Measurements from ENCODE around the gene CLDN22. TPM values are rescaled to one million over a fixed set of nuclear protein-coding genes. Genes with fewer than 3 reads are reported as not detected.

The CLDN22 gene
- polyA plus RNA-seq (2013, experiment 1 of 2) = not detected
- not detected for polyA plus RNA-seq (2013, experiment 2 of 2)

- no peak within 1 kb of the TSS for H3K4ac ChIP-seq (ENCODE audit: low read length)
- no peak within 1 kb of the TSS for H3K23ac ChIP-seq (ENCODE audit: low read depth, low read length, poor library complexity)
- H2AK5ac ChIP-seq (ENCODE audit: low read depth, low read length) = no peak within 1 kb of the TSS
- H3K4me1 ChIP-seq (ENCODE audit: control insufficient read depth in 2 of 2, insufficient read depth in 1 of 2, low read depth in 1 of 2, low read length in 2 of 2) = peaks cover 0 to 6% of the 10 kb centered on the region in 2 donors
- H3K36me3 ChIP-seq (replicated peaks in 1 of 2; ENCODE audit: control insufficient read depth in 2 of 2, insufficient read depth in 2 of 2, low read length in 2 of 2) = peaks cover 2 to 20% of the 10 kb centered on the region in 2 donors
- no peak for DNase-seq (ENCODE audit: low spot score)
- no peaks in the 10 kb centered on the region for H3K27me3 ChIP-seq (ENCODE audit: control insufficient read depth in 3 of 3, insufficient read depth in 3 of 3, low read depth in 1 of 3, low read length in 3 of 3)
- no peak within 1 kb of the TSS for H2BK5ac ChIP-seq (ENCODE audit: low read length)
- no peak within 1 kb of the TSS for H3K4me2 ChIP-seq (ENCODE audit: insufficient read depth, low read length, poor library complexity, severe bottlenecking)
- H3K4me3 ChIP-seq (ENCODE audit: low read length in 2 of 2) = no peak within 1 kb of the TSS
- no peak within 1 kb of the TSS for H2BK12ac ChIP-seq (ENCODE audit: low read length)
- WGBS, 2 donors (ENCODE audit: extremely low coverage in 2 of 2, insufficient read length in 2 of 2, insufficient replicate concordance in 1 of 2) = no CpG with 5 or more reads among the region's 6 CpGs
- no peaks in the 10 kb centered on the region for H3K9me3 ChIP-seq (replicated peaks in 1 of 2; ENCODE audit: control insufficient read depth in 2 of 2, insufficient read depth in 1 of 2, low read depth in 1 of 2, low read length in 2 of 2)
- H3K18ac ChIP-seq (ENCODE audit: low read length) = no peak within 1 kb of the TSS
- H3K79me1 ChIP-seq (ENCODE audit: low read depth, low read length) = no peaks in the 10 kb centered on the region
- H2BK15ac ChIP-seq (ENCODE audit: low read length) = no peak within 1 kb of the TSS
- no peak within 1 kb of the TSS for H4K8ac ChIP-seq (ENCODE audit: low read depth, low read length)
- H3K14ac ChIP-seq (ENCODE audit: low read length) = no peak within 1 kb of the TSS
- H2AFZ ChIP-seq (ENCODE audit: low read length) = no peak within 1 kb of the TSS
- H4K91ac ChIP-seq (ENCODE audit: low read depth, low read length, poor library complexity) = no peak within 1 kb of the TSS
- H3K9ac ChIP-seq (ENCODE audit: low read depth, low read length, poor library complexity) = no peak within 1 kb of the TSS
- H2BK120ac ChIP-seq (ENCODE audit: low read depth, low read length) = no peak within 1 kb of the TSS
- no peak within 1 kb of the TSS for H3K27ac ChIP-seq (replicated peaks; ENCODE audit: low read length)
These were observed at the start of gene CLDN22 for GRCh38 chr4:183320211-183321059. CLDN22 (minus strand) TSS chr4:183320276; CDS start chr4:183320218, 58 bp downstream.

- Histone ChIP-seq H3K23ac (ENCODE audit: low read depth, low read length, poor library complexity) (no peak overlapping the region), H3K27me3 (ENCODE audit: control insufficient read depth in 3 of 3, insufficient read depth in 3 of 3, low read depth in 1 of 3, low read length in 3 of 3) (no peaks in the 10 kb centered on the region), H2BK120ac (ENCODE audit: low read depth, low read length) (no peak overlapping the region), H2AFZ (ENCODE audit: low read length) (no peak overlapping the region), H3K4me2 (ENCODE audit: insufficient read depth, low read length, poor library complexity, severe bottlenecking) (no peak overlapping the region), H2BK12ac (ENCODE audit: low read length) (no peak overlapping the region), H3K4me3 (ENCODE audit: low read length in 2 of 2) (no peak overlapping the region), H4K8ac (ENCODE audit: low read depth, low read length) (no peak overlapping the region), H4K91ac (ENCODE audit: low read depth, low read length, poor library complexity) (no peak overlapping the region), H2BK5ac (ENCODE audit: low read length) (no peak overlapping the region), H3K79me1 (ENCODE audit: low read depth, low read length) (no peaks in the 10 kb centered on the region), H3K9ac (ENCODE audit: low read depth, low read length, poor library complexity) (no peak overlapping the region), H3K27ac (replicated peaks; ENCODE audit: low read length) (no peak overlapping the region), H3K18ac (ENCODE audit: low read length) (no peak overlapping the region), H3K4me1 (ENCODE audit: control insufficient read depth in 2 of 2, insufficient read depth in 1 of 2, low read depth in 1 of 2, low read length in 2 of 2) (peaks cover 0 to 2% of the 10 kb centered on the region in 2 donors), H3K14ac (ENCODE audit: low read length) (no peak overlapping the region), H2AK5ac (ENCODE audit: low read depth, low read length) (no peak overlapping the region), H2BK15ac (ENCODE audit: low read length) (no peak overlapping the region), H3K36me3 (replicated peaks in 1 of 2; ENCODE audit: control insufficient read depth in 2 of 2, insufficient read depth in 2 of 2, low read length in 2 of 2) (no peaks in the 10 kb centered on the region), H3K4ac (ENCODE audit: low read length) (no peak overlapping the region), H3K9me3 (replicated peaks in 1 of 2; ENCODE audit: control insufficient read depth in 2 of 2, insufficient read depth in 1 of 2, low read depth in 1 of 2, low read length in 2 of 2) (peaks cover 3 to 6% of the 10 kb centered on the region in 2 donors)
- WGBS, 2 donors (ENCODE audit: extremely low coverage in 2 of 2, insufficient read length in 2 of 2, insufficient replicate concordance in 1 of 2) = no CpG with 5 or more reads among the region's 8 CpGs
- no peak for DNase-seq (ENCODE audit: low spot score)
These were observed 49.0 kb upstream of the CLDN22 start for GRCh38 chr4:183369073-183369472.

- Histone ChIP-seq H3K27me3 (ENCODE audit: control insufficient read depth in 3 of 3, insufficient read depth in 3 of 3, low read depth in 1 of 3, low read length in 3 of 3) (no peaks in the 10 kb centered on the region), H3K4me3 (ENCODE audit: low read length in 2 of 2) (no peak overlapping the region), H4K91ac (ENCODE audit: low read depth, low read length, poor library complexity) (no peak overlapping the region), H3K9me3 (replicated peaks in 1 of 2; ENCODE audit: control insufficient read depth in 2 of 2, insufficient read depth in 1 of 2, low read depth in 1 of 2, low read length in 2 of 2) (no peaks in the 10 kb centered on the region), H3K27ac (replicated peaks; ENCODE audit: low read length) (no peak overlapping the region), H3K4me1 (ENCODE audit: control insufficient read depth in 2 of 2, insufficient read depth in 1 of 2, low read depth in 1 of 2, low read length in 2 of 2) (peaks cover 2 to 3% of the 10 kb centered on the region in 2 donors), H2BK12ac (ENCODE audit: low read length) (no peak overlapping the region), H2BK5ac (ENCODE audit: low read length) (no peak overlapping the region), H3K79me1 (ENCODE audit: low read depth, low read length) (no peaks in the 10 kb centered on the region), H3K9ac (ENCODE audit: low read depth, low read length, poor library complexity) (no peak overlapping the region), H3K4ac (ENCODE audit: low read length) (no peak overlapping the region), H3K4me2 (ENCODE audit: insufficient read depth, low read length, poor library complexity, severe bottlenecking) (no peak overlapping the region), H4K8ac (ENCODE audit: low read depth, low read length) (no peak overlapping the region), H3K14ac (ENCODE audit: low read length) (no peak overlapping the region), H2BK120ac (ENCODE audit: low read depth, low read length) (no peak overlapping the region), H2BK15ac (ENCODE audit: low read length) (no peak overlapping the region), H3K18ac (ENCODE audit: low read length) (peak overlapping the region; percentile 79), H2AFZ (ENCODE audit: low read length) (no peak overlapping the region), H3K23ac (ENCODE audit: low read depth, low read length, poor library complexity) (no peak overlapping the region), H3K36me3 (replicated peaks in 1 of 2; ENCODE audit: control insufficient read depth in 2 of 2, insufficient read depth in 2 of 2, low read length in 2 of 2) (no peaks in the 10 kb centered on the region), H2AK5ac (ENCODE audit: low read depth, low read length) (no peak overlapping the region)
- WGBS, 2 donors (ENCODE audit: extremely low coverage in 2 of 2, insufficient read length in 2 of 2, insufficient replicate concordance in 1 of 2) = no CpG with 5 or more reads among the region's 16 CpGs
- DNase-seq (ENCODE audit: low spot score) = no peak
These were observed 46.2 kb upstream of the CLDN22 start for GRCh38 chr4:183366206-183366835.

GRCh38 chr4:183364025-183364424 lies 43.9 kb upstream of the CLDN22 start:
- H2BK120ac ChIP-seq (ENCODE audit: low read depth, low read length) = no peak overlapping the region
- H3K18ac ChIP-seq (ENCODE audit: low read length) = peak overlapping the region; percentile 6

More at GRCh38 chr4:183364025-183364424, 43.9 kb upstream of the CLDN22 start:
- no peak overlapping the region for H3K27ac ChIP-seq (replicated peaks; ENCODE audit: low read length)
- no peak overlapping the region for H3K4me2 ChIP-seq (ENCODE audit: insufficient read depth, low read length, poor library complexity, severe bottlenecking)
- H3K4me3 ChIP-seq (ENCODE audit: low read length in 2 of 2) = no peak overlapping the region
- no peaks in the 10 kb centered on the region for H3K27me3 ChIP-seq (ENCODE audit: control insufficient read depth in 3 of 3, insufficient read depth in 3 of 3, low read depth in 1 of 3, low read length in 3 of 3)
- H3K4ac ChIP-seq (ENCODE audit: low read length) = no peak overlapping the region
- H4K8ac ChIP-seq (ENCODE audit: low read depth, low read length) = no peak overlapping the region
- H2AK5ac ChIP-seq (ENCODE audit: low read depth, low read length) = no peak overlapping the region
- H3K9ac ChIP-seq (ENCODE audit: low read depth, low read length, poor library complexity) = no peak overlapping the region
- peaks cover 2 to 3% of the 10 kb centered on the region in 2 donors for H3K4me1 ChIP-seq (ENCODE audit: control insufficient read depth in 2 of 2, insufficient read depth in 1 of 2, low read depth in 1 of 2, low read length in 2 of 2)
- no peaks in the 10 kb centered on the region for H3K36me3 ChIP-seq (replicated peaks in 1 of 2; ENCODE audit: control insufficient read depth in 2 of 2, insufficient read depth in 2 of 2, low read length in 2 of 2)
- no peaks in the 10 kb centered on the region for H3K79me1 ChIP-seq (ENCODE audit: low read depth, low read length)
- no CpG with 5 or more reads among the region's 10 CpGs for WGBS, 2 donors (ENCODE audit: extremely low coverage in 2 of 2, insufficient read length in 2 of 2, insufficient replicate concordance in 1 of 2)
- peak overlapping the region; percentile 70 for H2AFZ ChIP-seq (ENCODE audit: low read length)
- H3K23ac ChIP-seq (ENCODE audit: low read depth, low read length, poor library complexity) = no peak overlapping the region
- no peak overlapping the region for H3K14ac ChIP-seq (ENCODE audit: low read length)
- H2BK15ac ChIP-seq (ENCODE audit: low read length) = no peak overlapping the region
- no peak for DNase-seq (ENCODE audit: low spot score)
- H2BK5ac ChIP-seq (ENCODE audit: low read length) = no peak overlapping the region
- no peak overlapping the region for H4K91ac ChIP-seq (ENCODE audit: low read depth, low read length, poor library complexity)
- H2BK12ac ChIP-seq (ENCODE audit: low read length) = no peak overlapping the region
- peaks cover 0 to 2% of the 10 kb centered on the region in 2 donors for H3K9me3 ChIP-seq (replicated peaks in 1 of 2; ENCODE audit: control insufficient read depth in 2 of 2, insufficient read depth in 1 of 2, low read depth in 1 of 2, low read length in 2 of 2)

Data from neuronal stem cell (in vitro differentiated cells).